Pons (tissue), 1 donor: ENCODE data around the gene SLC30A9.

Experiments used
- DNase-seq: peaks from one replicate; pipeline ENCODE4 v3.0.0-alpha.2; 2016; ENCODE audit warnings: low spot score

Gene SLC30A9

GRCh38 chr4:41990365-41991111 lies at the start of gene SLC30A9:
Gene SLC30A9 (plus strand): TSS chr4:41990530. CDS start chr4:41990652, 122 bp downstream.
- peak; percentile 98 for DNase-seq

GRCh38 chr4:41940834-41941233 lies 49.5 kb upstream of the SLC30A9 start:
- DNase-seq, result no peak

- DNase-seq, result no peak
Observed at GRCh38 chr4:41943506-41943905, 46.8 kb upstream of the SLC30A9 start.

- DNase-seq, result no peak
Observed at GRCh38 chr4:41944089-41944488, 46.2 kb upstream of the SLC30A9 start.

GRCh38 chr4:41949531-41949930 lies 40.8 kb upstream of the SLC30A9 start:
- no peak for DNase-seq

GRCh38 chr4:41957634-41958033 lies 32.7 kb upstream of the SLC30A9 start:
- no peak for DNase-seq

- DNase-seq, result peak; percentile 19
Observed at GRCh38 chr4:41963105-41963504, 27.2 kb upstream of the SLC30A9 start.

- no peak for DNase-seq
Observed at GRCh38 chr4:41964401-41964800, 25.9 kb upstream of the SLC30A9 start.

GRCh38 chr4:41967392-41967791 lies 22.9 kb upstream of the SLC30A9 start:
- no peak for DNase-seq

GRCh38 chr4:41969671-41970070 lies 20.7 kb upstream of the SLC30A9 start:
- no peak for DNase-seq

GRCh38 chr4:41975341-41975740 lies 15.0 kb upstream of the SLC30A9 start:
- DNase-seq, result no peak

GRCh38 chr4:41976775-41977516 lies 13.4 kb upstream of the SLC30A9 start:
- DNase-seq, result no peak

- no peak for DNase-seq
Observed at GRCh38 chr4:41977709-41978108, 12.6 kb upstream of the SLC30A9 start.

- no peak for DNase-seq
Observed at GRCh38 chr4:41981456-41981855, 8.9 kb upstream of the SLC30A9 start, which contains the start of gene DCAF4L1. Gene DCAF4L1 (plus strand): TSS chr4:41981756. CDS start chr4:41981793, 37 bp downstream.

GRCh38 chr4:41982716-41983115 lies 7.6 kb upstream of the SLC30A9 start:
- DNase-seq, result no peak

- DNase-seq, result no peak
Observed at GRCh38 chr4:41985151-41985550, 5.2 kb upstream of the SLC30A9 start.

GRCh38 chr4:41989994-41990364 lies 351 bp upstream of the SLC30A9 start:
- DNase-seq, result no peak

- DNase-seq, result no peak
Observed at GRCh38 chr4:41991916-41992767, 1.8 kb downstream of the SLC30A9 start.

GRCh38 chr4:41992967-41993857 lies 2.9 kb downstream of the SLC30A9 start:
- DNase-seq, result no peak

GRCh38 chr4:41994461-41994985 lies 4.2 kb downstream of the SLC30A9 start:
- DNase-seq, result no peak

GRCh38 chr4:41998019-41998418 lies 7.7 kb downstream of the SLC30A9 start:
- DNase-seq, result no peak
